SK-N-SH (cell line): ENCODE results near the gene RNF8. TPM values are rescaled to one million over a fixed set of nuclear protein-coding genes. Genes with fewer than 3 reads are reported as not detected.
"Not testable (repeated sequence)": the region's sequence is repeated elsewhere in the genome, so short reads cannot be mapped to it uniquely, and the experiment has no call there.

Experiments used
- CTCF ChIA-PET: fragments of 300-600, 350-600 bp; formaldehyde crosslinking; extraction: SDS; loops from one replicate; lab custom pipeline; 2021; lab: Yijun Ruan, JAX
- POLR2A ChIA-PET: fragments of 350-600 bp; sonication (Branson Sonifier 250); formaldehyde crosslinking; extraction: SDS; loops from one replicate; lab custom pipeline; 2020; ENCODE audit warnings: antibody characterized with exemption, inconsistent platforms; lab: Yijun Ruan, JAX
- DNase-seq: peaks from one replicate; pipeline ENCODE4 v3.0.0; 2012
- H2AFZ ChIP-seq: fragments of 200-600 bp; sonication (generic); 2 replicates; pipeline ENCODE4 v1.8.1; 2016; ENCODE audit warnings: antibody characterized with exemption, mild to moderate bottlenecking, low read depth
- H3F3A ChIP-seq: fragments of 200-600 bp; sonication (generic); replicated peaks from 2 replicates; pipeline ENCODE3; 2016; ENCODE audit warnings: antibody characterized with exemption, mild to moderate bottlenecking; ENCODE audit not compliant: insufficient read depth
- H3K27ac ChIP-seq, 2 experiments: fragments of 200-500 bp in 1 of 2; fragments of 200-600 bp in 1 of 2; sonication (Bioruptor generic) in 1 of 2; sonication (generic), shearing (Covaris generic) in 1 of 2; 2 replicates each; pipeline versions ENCODE4 v1.5.1 to v1.6.1; 2014 to 2016; ENCODE audit warnings: low read depth in 2 of 2, inconsistent platforms in 1 of 2, low read length in 1 of 2, mild to moderate bottlenecking in 1 of 2, mixed read lengths in 1 of 2
- H3K27me3 ChIP-seq: fragments of 200-600 bp; sonication (generic), shearing (Covaris generic); 2 replicates; pipeline ENCODE4 v1.6.1; 2016; ENCODE audit warnings: mixed run types; ENCODE audit not compliant: insufficient read depth
- H3K36me3 ChIP-seq, 2 experiments: fragments of 200-500 bp in 1 of 2; fragments of 200-600 bp in 1 of 2; sonication (Bioruptor generic) in 1 of 2; sonication (generic) in 1 of 2; replicated peaks in 1 of 2; 2 replicates each; pipeline versions ENCODE3 to v1.5.1; 2014 to 2016; ENCODE audit warnings: low read length in 1 of 2, mild to moderate bottlenecking in 1 of 2; ENCODE audit not compliant: insufficient read depth in 2 of 2, control insufficient read depth in 1 of 2
- H3K4me1 ChIP-seq, 2 experiments: fragments of 200-500 bp in 1 of 2; fragments of 200-600 bp in 1 of 2; sonication (Bioruptor generic) in 1 of 2; sonication (generic), shearing (Covaris generic) in 1 of 2; 2 replicates each; pipeline versions ENCODE4 v1.5.1 to v1.6.1; 2014 to 2016; ENCODE audit warnings: low read depth in 1 of 2, low read length in 1 of 2, mixed run types in 1 of 2; ENCODE audit not compliant: insufficient read depth in 2 of 2, control insufficient read depth in 1 of 2
- H3K4me2 ChIP-seq: fragments of 200-600 bp; sonication (generic), shearing (Covaris generic); 2 replicates; pipeline ENCODE4 v1.6.1; 2017; ENCODE audit warnings: mixed run types
- H3K4me3 ChIP-seq, 2 experiments: fragments of 200-500 bp in 1 of 2; fragments of 200-600 bp in 1 of 2; sonication (Bioruptor generic) in 1 of 2; sonication (generic), shearing (Covaris generic) in 1 of 2; 2 replicates each; pipeline versions ENCODE4 v1.5.1 to v1.8.1; 2014 to 2016; ENCODE audit warnings: low read depth in 2 of 2, inconsistent platforms in 1 of 2, low read length in 1 of 2, mild to moderate bottlenecking in 1 of 2, mixed read lengths in 1 of 2, moderate library complexity in 1 of 2
- H3K79me2 ChIP-seq: fragments of 200-600 bp; sonication (generic); 2 replicates; pipeline ENCODE4 v1.8.1; 2017; ENCODE audit warnings: mild to moderate bottlenecking; ENCODE audit not compliant: insufficient read depth
- H3K9ac ChIP-seq: fragments of 200-600 bp; sonication (generic); 2 replicates; pipeline ENCODE4 v1.6.1; 2017; ENCODE audit warnings: mixed run types
- H3K9me2 ChIP-seq: fragments of 200-600 bp; sonication (generic); 2 replicates; pipeline ENCODE4 v1.6.1; 2017; ENCODE audit warnings: mixed run types
- H3K9me3 ChIP-seq: fragments of 200-600 bp; sonication (generic); 2 replicates; pipeline ENCODE4 v1.6.1; 2017; ENCODE audit warnings: mixed run types, mild to moderate bottlenecking, moderate library complexity
- H4K20me1 ChIP-seq: fragments of 200-600 bp; sonication (generic); 2 replicates; pipeline ENCODE4 v1.6.1; 2017; ENCODE audit warnings: mild to moderate bottlenecking, mixed run types; ENCODE audit not compliant: insufficient read depth
- ELF1 ChIP-seq: IDR thresholded peaks from 2 replicates; pipeline ENCODE4 v1.4.0; 2012
- NFIC ChIP-seq: IDR thresholded peaks from 2 replicates; pipeline ENCODE4 v1.4.0; 2012; ENCODE audit warnings: borderline replicate concordance
- PBX3 ChIP-seq: IDR thresholded peaks from 2 replicates; pipeline ENCODE4; 2012
- POLR2AphosphoS5 ChIP-seq: IDR thresholded peaks from 2 replicates; pipeline ENCODE4 v1.6.1; 2012; ENCODE audit warnings: low read depth, low read length
- RAD21 ChIP-seq: IDR thresholded peaks from 2 replicates; pipeline ENCODE4 v1.6.1; 2012; ENCODE audit warnings: mild to moderate bottlenecking, low read length
- SMC3 ChIP-seq: IDR thresholded peaks from 2 replicates; pipeline ENCODE4 v1.6.1; 2012; ENCODE audit warnings: low read depth, low read length, improper control_type of control experiment
- WGBS: methylation state at CpG from one replicate; pipeline ENCODE4 v1.1.6; 2017; ENCODE audit warnings: low lambda C conversion rate; 5-methylcytosine and 5-hydroxymethylcytosine counted together
- polyA plus RNA-seq, 3 experiments: library from polyadenylated mRNA; depleted of rRNA; stranded (reverse); fragments of >200 nt; gene quantifications; 2 replicates each; pipeline ENCODE4 v1.2.3, GENCODE V29; 2012
- TF ChIP-seq, protein P1 (sequence below): fragments of 150-350 bp; IDR thresholded peaks from 2 replicates; pipeline ENCODE4 v1.6.1; 2016; ENCODE audit warnings: mild to moderate bottlenecking, low read depth, low read length

The RNF8 gene
- polyA plus RNA-seq, 1 of the 3 experiments (the other 2 are of a cell fraction) = 21.7 TPM

GRCh38 chr6:37306624-37307222 lies 47.1 kb upstream of the RNF8 start:
- Histone ChIP-seq H3K4me2 (no peak overlapping the region), H4K20me1 (no peaks in the 10 kb centered on the region), H3K27ac (no peak overlapping the region), H3K9me2 (no peaks in the 10 kb centered on the region), H3K4me1 (peaks cover 1 to 17% of the 10 kb centered on the region in 2 experiments), H3K27me3 (no peaks in the 10 kb centered on the region), H3K79me2 (no peaks in the 10 kb centered on the region), H3K4me3 (no peak overlapping the region), H3K9me3 (no peaks in the 10 kb centered on the region), H3K9ac (no peak overlapping the region), H3F3A (peaks cover 10% of the 10 kb centered on the region), H3K36me3 (peaks cover 7 to 27% of the 10 kb centered on the region in 2 experiments), H2AFZ (no peak overlapping the region)
- ChIA-PET CTCF (interaction anchor here (0.5 to 5.9 kb wide), 2 partner anchors 8 to 48 kb away, joined by 3 to 43 read pairs; no protein-coding TSS in a partner anchor), POLR2A (no interaction called here)
- DNase-seq = no peak
- TF ChIP-seq SMC3 (no peak), NFIC (no peak), ELF1 (no peak), RAD21 (no peak), PBX3 (no peak), POLR2AphosphoS5 (no peak)
- TF ChIP-seq, protein P1, sequence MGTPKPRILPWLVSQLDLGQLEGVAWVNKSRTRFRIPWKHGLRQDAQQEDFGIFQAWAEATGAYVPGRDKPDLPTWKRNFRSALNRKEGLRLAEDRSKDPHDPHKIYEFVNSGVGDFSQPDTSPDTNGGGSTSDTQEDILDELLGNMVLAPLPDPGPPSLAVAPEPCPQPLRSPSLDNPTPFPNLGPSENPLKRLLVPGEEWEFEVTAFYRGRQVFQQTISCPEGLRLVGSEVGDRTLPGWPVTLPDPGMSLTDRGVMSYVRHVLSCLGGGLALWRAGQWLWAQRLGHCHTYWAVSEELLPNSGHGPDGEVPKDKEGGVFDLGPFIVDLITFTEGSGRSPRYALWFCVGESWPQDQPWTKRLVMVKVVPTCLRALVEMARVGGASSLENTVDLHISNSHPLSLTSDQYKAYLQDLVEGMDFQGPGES = no peak
- WGBS = 97% methylated on average over 4 of the region's 4 CpGs

- POLR2A ChIA-PET = not testable (repeated sequence)
Observed at GRCh38 chr6:37307484-37307883, 46.3 kb upstream of the RNF8 start.

More at GRCh38 chr6:37307484-37307883, 46.3 kb upstream of the RNF8 start:
- H3K79me2 ChIP-seq, H3K27me3 ChIP-seq, H3K9me2 ChIP-seq, H3K4me3 ChIP-seq, H2AFZ ChIP-seq, DNase-seq, H3K4me2 ChIP-seq, H3K9ac ChIP-seq, H3K9me3 ChIP-seq, H4K20me1 ChIP-seq: not testable (repeated sequence)
- 94% methylated on average over 10 of the region's 10 CpGs for WGBS
- H3F3A ChIP-seq = peaks cover 16% of the 10 kb centered on the region
- CTCF ChIA-PET = interaction anchor here (0.8 kb wide), 1 partner anchor 13 kb away, joined by 4 read pairs; no protein-coding TSS in a partner anchor
- H3K36me3 ChIP-seq = peaks cover 7 to 20% of the 10 kb centered on the region in 2 experiments
- H3K4me1 ChIP-seq = peaks cover 0 to 20% of the 10 kb centered on the region in 2 experiments; a peak in 3 of 4 replicates
- peak overlapping the region; percentile 51 to 78; a peak in 3 of 4 replicates for H3K27ac ChIP-seq
